GM21825 (cell line): ENCODE results near the gene CHML.
A peak's percentile ranks its signal among the peaks of the same experiment; 100 is the strongest.
"Not testable (repeated sequence)": the region's sequence is repeated elsewhere in the genome, so short reads cannot be mapped to it uniquely, and the experiment has no call there.

Experiments
- ATAC-seq: cut with Tn5 transposase; IDR thresholded peaks from one replicate; pipeline ENCODE4 v1.9.1; 2021; ENCODE audit warnings: mild to moderate bottlenecking, moderate library complexity; ENCODE audit not compliant: unreplicated experiment

Gene CHML

GRCh38 chr1:241640149-241640866, at the start of gene CHML, which contains the start of gene OPN3:
TSS of gene CHML (minus strand) at chr1:241640369. CDS start at chr1:241635766, 4,603 bp downstream.
TSS of gene OPN3 (minus strand) at chr1:241640369. CDS start at chr1:241640254, 115 bp downstream.
- ATAC-seq, result peak; percentile 93

- no peak for ATAC-seq
These were observed 48.8 kb upstream of the CHML start for GRCh38 chr1:241688940-241689368.

- ATAC-seq, result no peak
These were observed 43.9 kb upstream of the CHML start for GRCh38 chr1:241684108-241684507.

GRCh38 chr1:241682921-241683320, 42.8 kb upstream of the CHML start:
- no peak for ATAC-seq

- not testable (repeated sequence) for ATAC-seq
These were observed 41.8 kb upstream of the CHML start for GRCh38 chr1:241681861-241682448.

- ATAC-seq, result no peak
These were observed 39.8 kb upstream of the CHML start for GRCh38 chr1:241679961-241680360.

- ATAC-seq, result no peak
These were observed 39.2 kb upstream of the CHML start for GRCh38 chr1:241679404-241679803.

- ATAC-seq, result no peak
These were observed 38.4 kb upstream of the CHML start for GRCh38 chr1:241678536-241678935.

- ATAC-seq, result peak; percentile 92
These were observed 37.0 kb upstream of the CHML start for GRCh38 chr1:241677201-241677600.

- no peak for ATAC-seq
These were observed 35.8 kb upstream of the CHML start for GRCh38 chr1:241675983-241676382.

GRCh38 chr1:241674805-241675384, 34.7 kb upstream of the CHML start:
- ATAC-seq, result no peak

GRCh38 chr1:241672301-241672700, 32.1 kb upstream of the CHML start:
- no peak for ATAC-seq

GRCh38 chr1:241666419-241666818, 26.2 kb upstream of the CHML start:
- ATAC-seq, result no peak

- no peak for ATAC-seq
These were observed 20.3 kb upstream of the CHML start for GRCh38 chr1:241660424-241660972.

GRCh38 chr1:241659016-241659415, 18.8 kb upstream of the CHML start:
- ATAC-seq, result not testable (repeated sequence)

- no peak for ATAC-seq
These were observed 18.1 kb upstream of the CHML start for GRCh38 chr1:241658081-241658793.

- ATAC-seq, result no peak
These were observed 14.5 kb upstream of the CHML start for GRCh38 chr1:241654641-241655040.

- no peak for ATAC-seq
These were observed 13.8 kb upstream of the CHML start for GRCh38 chr1:241654019-241654418.

- no peak for ATAC-seq
These were observed 11.8 kb upstream of the CHML start, which contains the start of gene WDR64 for GRCh38 chr1:241652012-241652411. TSS of gene WDR64 (plus strand) at chr1:241652281. CDS start at chr1:241652485, 204 bp downstream.

GRCh38 chr1:241648159-241648558, 8.0 kb upstream of the CHML start:
- ATAC-seq, result no peak

GRCh38 chr1:241647658-241648057, 7.5 kb upstream of the CHML start:
- no peak for ATAC-seq
